NCI-H1048 (cell line): Measurements from ENCODE around the gene CLDND1.

Experiments used
- DNase-seq: peaks from one replicate; lab custom pipeline; 2025; lab: John Stamatoyannopoulos, UW

Gene CLDND1

GRCh38 chr3:98551754-98552153 is 29.1 kb upstream of the CLDND1 start:
- DNase-seq, result no peak

GRCh38 chr3:98551236-98551635 is 28.5 kb upstream of the CLDND1 start:
- no peak for DNase-seq

GRCh38 chr3:98550833-98551232 is 28.1 kb upstream of the CLDND1 start:
- no peak for DNase-seq

DNA sequence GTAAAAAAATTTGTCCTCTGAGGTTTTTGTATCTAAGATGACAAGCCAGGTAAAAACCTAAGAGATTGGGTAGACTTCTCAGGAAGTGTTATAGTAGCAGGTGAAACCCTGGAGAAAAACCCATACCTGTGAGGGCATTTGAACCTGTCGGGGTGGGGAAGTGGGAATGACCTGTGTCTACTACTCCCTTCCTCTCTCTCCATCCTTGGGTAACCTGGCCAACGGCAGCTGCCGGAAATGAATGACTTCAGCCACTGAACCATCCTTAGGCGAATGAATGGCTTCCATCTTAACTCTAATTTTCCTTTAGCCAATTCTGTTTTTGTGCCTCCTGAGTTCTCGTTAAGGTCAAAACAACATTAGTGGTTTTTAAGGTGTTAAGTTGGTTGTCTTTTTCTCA is 25.8 kb upstream of the CLDND1 start:
- DNase-seq, result no peak

DNA sequence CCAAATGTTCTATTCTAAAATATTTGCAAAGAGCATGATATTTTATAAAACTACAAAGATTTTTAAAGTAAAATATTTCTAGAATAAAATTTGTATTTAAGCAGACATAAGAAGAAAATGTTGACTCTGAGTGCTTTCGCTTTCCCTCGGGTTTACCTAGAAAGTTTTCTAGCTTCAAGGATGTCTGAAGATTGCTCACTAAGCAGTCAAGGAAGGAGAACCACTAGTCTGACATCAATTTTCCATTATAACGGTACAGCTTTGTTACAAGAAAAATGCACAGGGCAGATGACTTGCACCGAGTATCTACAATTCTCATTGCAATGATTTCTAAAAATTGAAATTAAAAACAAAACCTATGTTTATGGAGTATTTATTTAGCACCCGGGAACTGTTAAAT is 23.2 kb upstream of the CLDND1 start:
- no peak for DNase-seq

DNA sequence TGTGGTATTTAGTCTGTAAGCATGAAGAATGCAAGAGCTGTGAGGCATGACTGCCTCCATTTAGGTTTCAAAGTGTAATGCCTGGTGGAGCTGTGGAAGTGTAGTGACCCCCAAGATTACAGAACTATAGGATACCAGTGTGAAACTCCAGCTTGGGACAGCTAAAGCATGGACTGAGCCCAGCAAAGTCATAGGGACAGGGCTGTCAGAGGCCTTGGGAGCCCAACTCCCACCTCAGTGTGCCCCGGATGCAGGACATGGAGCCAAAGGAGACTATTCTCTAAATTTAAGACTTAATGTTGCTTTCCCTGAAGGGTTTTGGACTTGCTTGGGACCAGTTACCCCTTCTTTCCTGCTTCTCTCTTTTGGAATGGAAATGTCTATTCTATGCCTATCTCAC is 19.9 kb upstream of the CLDND1 start:
- no peak for DNase-seq

DNA sequence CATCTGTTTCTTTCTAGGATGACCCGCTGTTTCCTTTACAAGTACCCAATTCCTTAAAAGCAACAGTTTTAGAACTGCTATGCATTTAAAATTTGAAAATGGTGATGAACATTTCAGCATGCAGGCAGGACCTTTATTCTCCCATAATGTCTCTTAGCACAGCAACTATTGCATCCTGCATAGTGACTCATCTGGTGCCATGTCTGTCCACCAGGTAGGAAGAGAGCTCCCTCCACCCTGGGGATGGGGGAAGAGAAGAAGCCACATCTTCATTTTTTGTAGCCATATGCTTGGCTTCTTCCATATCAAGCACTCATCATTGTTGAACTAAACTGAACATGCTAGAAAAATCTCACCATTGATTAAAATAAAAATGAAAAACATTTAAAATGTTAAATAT is 19.0 kb upstream of the CLDND1 start:
- no peak for DNase-seq

DNA sequence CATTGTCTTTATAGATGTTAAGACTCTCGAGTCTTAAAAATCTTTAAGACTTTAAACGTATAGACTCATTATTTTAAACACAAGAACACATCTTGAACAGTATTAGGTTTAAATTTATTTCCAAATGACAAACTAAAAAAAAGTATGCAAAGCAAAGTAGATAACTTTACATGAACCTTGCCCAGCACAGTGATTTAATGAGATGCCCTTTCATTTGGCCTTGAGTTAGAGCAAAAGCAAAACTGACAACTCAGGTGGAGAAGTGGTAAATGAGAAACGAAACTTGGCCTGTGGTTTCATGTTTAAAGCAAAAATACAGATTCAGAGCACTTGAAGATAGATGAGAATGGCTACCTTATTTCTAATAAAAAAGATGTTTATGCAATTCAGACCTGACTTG is 17.6 kb upstream of the CLDND1 start:
- DNase-seq, result no peak

DNA sequence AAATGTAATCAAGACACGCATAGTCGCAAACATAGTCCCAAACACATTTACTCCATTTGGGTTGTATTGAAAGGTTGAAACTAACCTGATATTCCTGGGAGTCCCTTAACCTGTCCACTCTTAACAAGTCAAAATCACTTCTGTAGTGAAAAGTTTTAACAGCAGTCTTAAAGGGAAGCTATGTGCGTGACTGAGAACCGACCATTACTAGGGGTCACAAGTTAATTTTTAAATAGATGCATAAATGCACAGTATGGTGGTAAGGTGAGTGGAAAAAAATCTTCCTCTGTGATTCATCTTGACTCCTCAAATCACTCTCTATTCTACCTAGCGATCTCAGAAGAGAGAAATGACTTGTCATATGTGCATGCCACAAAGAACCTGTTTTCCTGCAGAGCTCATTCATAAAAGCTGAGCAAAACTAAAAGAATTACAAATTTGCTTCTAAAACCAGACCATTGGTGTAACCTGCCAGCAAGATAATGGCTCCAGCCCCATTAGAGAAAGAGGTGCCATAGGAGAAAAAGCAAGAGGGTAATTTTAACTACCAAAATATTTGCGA is 13.8 kb upstream of the CLDND1 start:
- no peak for DNase-seq

DNA sequence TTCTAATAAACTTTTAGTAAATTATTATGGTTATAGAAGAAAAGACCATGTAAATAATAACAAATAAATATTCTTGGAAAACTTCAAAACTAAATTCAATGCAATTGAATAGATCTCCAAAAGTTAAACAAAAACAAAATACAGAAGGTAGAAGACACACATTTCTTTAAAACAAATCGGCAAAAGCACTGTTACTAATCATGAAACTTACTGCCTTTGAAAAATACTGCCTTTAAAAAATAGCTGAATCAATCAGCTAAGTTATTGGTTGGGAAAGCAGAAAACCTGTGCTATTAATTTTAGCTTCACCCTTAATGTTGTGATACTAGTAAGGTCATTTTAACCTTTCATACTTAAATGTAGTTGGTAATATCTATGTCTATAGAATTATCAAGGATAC is 12.0 kb upstream of the CLDND1 start:
- DNase-seq, result no peak

DNA sequence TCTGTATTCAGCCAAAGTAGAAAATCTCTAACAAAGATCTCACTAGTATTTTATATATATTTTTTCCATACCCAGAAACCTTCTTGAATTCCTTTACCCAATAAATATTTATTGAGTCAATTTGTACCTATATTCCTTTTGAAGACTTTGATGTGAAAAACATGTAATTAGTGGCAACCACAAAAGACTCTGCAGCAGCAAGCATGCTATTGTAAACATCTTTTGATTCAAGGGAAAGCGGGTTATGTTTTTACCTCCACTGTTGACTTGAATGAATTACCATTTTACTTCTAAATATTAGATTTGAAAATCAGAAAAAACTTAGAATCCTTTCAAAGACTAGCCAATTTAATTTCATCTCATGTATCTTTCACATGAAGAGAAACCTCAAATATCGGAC is 11.5 kb upstream of the CLDND1 start:
- no peak for DNase-seq

DNA sequence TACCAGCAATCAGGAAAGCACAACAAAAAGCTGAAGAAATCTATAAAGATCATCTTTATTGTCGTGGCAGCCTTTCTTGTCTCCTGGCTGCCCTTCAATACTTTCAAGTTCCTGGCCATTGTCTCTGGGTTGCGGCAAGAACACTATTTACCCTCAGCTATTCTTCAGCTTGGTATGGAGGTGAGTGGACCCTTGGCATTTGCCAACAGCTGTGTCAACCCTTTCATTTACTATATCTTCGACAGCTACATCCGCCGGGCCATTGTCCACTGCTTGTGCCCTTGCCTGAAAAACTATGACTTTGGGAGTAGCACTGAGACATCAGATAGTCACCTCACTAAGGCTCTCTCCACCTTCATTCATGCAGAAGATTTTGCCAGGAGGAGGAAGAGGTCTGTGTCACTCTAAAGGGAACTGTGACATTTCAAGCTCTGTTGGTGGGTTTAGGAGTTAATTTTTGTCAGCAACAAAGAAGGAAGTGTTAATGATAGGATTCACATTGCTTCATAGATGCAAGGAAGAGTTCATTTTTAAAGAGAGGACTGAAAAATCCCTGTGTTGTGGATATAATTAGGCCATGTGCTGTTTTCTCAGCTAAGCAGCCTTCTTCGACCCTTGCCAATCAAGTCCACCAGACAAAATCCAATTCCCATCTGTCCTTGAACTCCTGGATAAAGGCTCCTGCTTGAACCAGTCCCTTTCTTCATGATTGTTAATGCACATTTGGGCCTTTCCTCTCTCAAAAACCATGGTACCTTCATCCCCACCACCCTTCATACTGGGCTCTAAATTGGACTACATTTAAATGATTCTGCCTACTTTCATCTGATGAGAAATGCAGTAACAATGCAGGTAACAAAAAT is 10.2 kb upstream of the CLDND1 start:
- no peak for DNase-seq

GRCh38 chr3:98532275-98532637 is 9.6 kb upstream of the CLDND1 start:
- no peak for DNase-seq

DNA sequence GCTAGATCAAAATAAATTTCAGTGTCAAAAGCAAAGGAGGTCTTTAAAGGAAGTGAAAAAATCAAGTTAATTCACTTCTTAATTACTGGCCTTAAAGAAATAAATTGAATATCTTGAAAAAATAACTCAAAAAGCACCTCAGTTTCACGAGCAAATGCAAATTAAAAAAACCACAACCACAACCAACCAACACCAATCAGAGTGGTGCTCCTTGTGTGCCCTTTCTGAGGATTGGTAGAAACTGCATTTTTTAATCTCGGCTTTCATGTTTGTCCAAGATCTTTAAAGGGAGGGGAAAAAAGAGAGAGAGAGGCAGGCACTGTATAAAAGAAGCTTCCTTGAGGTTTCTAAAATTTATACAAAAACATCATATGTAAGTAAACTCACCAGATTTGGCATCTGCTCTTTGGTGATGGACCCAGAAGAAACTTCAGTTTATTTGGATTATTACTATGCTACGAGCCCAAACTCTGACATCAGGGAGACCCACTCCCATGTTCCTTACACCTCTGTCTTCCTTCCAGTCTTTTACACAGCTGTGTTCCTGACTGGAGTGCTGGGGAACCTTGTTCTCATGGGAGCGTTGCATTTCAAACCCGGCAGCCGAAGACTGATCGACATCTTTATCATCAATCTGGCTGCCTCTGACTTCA is 9.0 kb upstream of the CLDND1 start, which contains the start of gene GPR15:
GPR15 (plus strand) TSS at position 357 of the 653 bp plus-strand sequence; CDS start at position 413, 56 bp downstream.
- DNase-seq, result no peak

GRCh38 chr3:98530676-98531075 is 8.0 kb upstream of the CLDND1 start:
- no peak for DNase-seq

DNA sequence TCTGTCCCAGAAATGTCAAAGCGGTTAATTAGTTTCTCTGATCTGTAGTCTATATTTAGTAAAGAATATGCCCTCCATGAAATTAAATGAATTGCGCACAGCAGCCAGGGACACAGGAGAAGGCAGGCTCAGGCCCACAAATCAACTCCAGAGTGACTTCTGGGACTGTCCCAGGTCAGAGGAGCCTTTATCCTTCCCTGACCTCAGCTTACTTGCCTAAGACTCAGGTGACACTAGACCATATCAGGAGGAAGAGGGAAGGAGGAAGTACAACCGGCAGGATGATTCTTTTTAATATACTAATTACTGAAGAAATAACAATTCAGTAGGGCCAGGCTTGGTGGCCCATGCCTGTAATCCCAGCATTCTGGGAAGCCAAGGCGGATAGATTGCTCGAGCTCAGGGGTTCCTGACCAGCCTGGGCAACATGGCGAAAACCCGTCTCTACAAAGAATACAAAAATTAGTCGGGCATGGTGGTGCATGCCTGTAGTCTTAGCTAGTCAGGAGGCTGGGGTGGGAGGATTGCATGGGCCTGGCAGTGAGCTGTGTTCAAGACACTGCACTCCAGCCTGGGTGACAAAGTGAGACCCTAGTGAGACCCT is 7.3 kb upstream of the CLDND1 start:
- no peak for DNase-seq

- no peak for DNase-seq
These were observed 6.0 kb upstream of the CLDND1 start for GRCh38 chr3:98528474-98529346.

DNA sequence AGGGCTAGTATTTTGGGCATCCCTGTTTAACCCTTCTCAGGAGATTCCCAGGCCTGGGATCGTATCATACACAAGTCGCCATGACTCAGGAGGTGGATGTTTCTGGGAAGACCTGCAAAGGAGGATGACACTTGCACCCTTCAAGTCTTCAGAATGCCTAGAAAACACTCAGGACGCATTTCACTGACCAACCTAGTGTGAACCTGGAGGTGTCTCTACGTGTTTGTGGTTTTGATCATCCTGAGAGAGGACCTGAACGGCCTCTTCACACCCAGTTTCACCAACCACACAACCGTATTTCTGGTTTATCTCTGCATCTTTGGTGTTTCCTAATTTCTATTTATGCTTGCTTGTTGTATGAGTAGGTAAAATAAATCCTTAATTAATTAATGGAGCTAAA is 2.8 kb upstream of the CLDND1 start:
- DNase-seq, result no peak

- no peak for DNase-seq
These were observed 682 bp downstream of the CLDND1 start for GRCh38 chr3:98521897-98522543.

GRCh38 chr3:98519351-98519750 is 3.4 kb downstream of the CLDND1 start:
- DNase-seq, result no peak

DNA sequence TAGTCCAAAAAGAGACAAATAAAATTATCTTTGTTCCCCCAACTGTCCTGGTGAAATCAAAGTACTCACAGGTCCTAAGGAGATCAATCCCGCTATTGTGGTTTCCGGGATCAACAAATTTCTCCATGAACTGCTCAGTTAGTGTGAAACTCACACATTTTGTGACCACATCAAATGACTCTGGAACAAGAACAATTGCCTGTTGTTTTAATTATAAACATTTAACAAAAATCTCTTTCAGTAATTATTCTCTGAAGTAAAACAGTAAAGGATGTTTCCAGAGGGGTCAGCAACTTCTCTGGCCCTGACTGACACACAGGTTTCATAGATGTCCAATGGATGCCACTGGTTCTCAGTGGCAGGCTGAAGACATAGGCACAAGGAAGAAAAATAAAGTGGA is 3.9 kb downstream of the CLDND1 start:
- DNase-seq, result no peak
